Measurements from ENCODE around the gene PCSK5.
"Not testable (repeated sequence)": the region's sequence is repeated elsewhere in the genome, so short reads cannot be mapped to it uniquely, and the experiment has no call there.

The PCSK5 gene

GRCh38 chr9:76067696-76068095 lies 177.2 kb downstream of the PCSK5 start:
- DNase-seq (ENCODE audit: low read depth in 1 of 2, low spot score in 1 of 2) = no peak

- no peak for DNase-seq (ENCODE audit: low read depth in 1 of 2, low spot score in 1 of 2)
Observed at GRCh38 chr9:76077537-76077936, 187.1 kb downstream of the PCSK5 start.

GRCh38 chr9:76081281-76081680 lies 190.8 kb downstream of the PCSK5 start:
- not testable (repeated sequence) for DNase-seq (ENCODE audit: low read depth in 1 of 2, low spot score in 1 of 2)

GRCh38 chr9:76082057-76082456 lies 191.6 kb downstream of the PCSK5 start:
- DNase-seq (ENCODE audit: low read depth in 1 of 2, low spot score in 1 of 2) = no peak

- DNase-seq (ENCODE audit: low read depth in 1 of 2, low spot score in 1 of 2) = no peak
Observed at GRCh38 chr9:76085596-76085995, 195.1 kb downstream of the PCSK5 start.

DNA sequence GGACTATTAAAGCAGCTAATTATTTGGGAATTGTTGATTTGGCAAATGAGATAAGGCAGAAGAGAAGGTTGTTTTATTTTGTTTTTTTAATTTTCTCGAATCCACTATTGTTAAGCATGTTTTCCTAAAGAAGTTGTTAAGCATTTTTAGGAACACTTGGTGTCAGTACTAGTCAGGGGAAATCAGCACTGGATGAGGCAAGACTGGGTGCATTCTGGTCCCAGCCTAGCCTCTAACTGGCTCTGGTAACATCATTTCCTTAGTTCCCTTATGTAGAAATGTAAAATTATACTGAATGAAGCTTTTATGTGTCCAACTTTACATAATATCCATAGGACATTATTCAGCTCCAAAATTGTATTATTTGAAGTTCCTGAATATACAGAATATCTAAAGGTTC lies 196.1 kb downstream of the PCSK5 start:
- no peak for DNase-seq (ENCODE audit: low read depth in 1 of 2, low spot score in 1 of 2)

DNA sequence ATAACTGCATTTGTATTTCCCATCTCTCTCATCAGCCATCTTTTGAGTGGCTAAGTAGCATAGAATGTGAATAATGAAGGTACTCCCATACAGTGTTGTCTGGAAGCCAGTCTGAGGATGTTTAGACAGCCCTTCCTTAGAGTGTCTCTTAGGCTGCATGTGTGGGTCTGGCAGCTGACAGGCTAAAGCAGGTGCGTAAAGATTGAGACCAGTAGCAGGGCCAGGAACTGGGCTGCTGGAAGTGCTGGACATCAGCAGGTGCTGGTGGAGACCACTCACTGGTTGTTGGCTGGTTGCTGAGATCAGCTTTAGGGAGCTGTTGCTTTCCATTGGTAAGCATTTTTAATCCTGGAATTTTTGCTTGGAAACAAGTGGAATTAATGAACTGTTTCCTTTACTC lies 197.5 kb downstream of the PCSK5 start:
- DNase-seq (ENCODE audit: low read depth in 1 of 2, low spot score in 1 of 2) = no peak

DNA sequence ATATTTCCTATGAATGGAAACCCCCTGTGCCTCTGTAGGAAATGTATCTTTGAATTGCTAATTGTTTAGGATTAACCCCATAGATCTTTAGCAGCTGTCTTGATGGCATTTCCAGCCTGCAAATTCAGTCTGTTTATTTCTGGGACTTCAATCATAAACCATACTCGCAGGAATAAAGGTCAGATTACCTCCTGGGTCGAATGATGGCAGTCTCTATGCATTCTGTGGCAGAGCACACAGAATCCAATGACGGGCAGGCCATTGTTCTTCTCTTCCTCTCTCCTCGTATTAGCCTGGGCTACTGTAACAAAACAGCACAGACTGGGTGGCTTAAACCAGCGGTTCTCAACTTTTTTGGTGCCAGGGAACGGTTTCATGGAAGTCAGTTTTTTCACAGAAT lies 199.9 kb downstream of the PCSK5 start:
- DNase-seq (ENCODE audit: low read depth in 1 of 2, low spot score in 1 of 2) = no peak

DNA sequence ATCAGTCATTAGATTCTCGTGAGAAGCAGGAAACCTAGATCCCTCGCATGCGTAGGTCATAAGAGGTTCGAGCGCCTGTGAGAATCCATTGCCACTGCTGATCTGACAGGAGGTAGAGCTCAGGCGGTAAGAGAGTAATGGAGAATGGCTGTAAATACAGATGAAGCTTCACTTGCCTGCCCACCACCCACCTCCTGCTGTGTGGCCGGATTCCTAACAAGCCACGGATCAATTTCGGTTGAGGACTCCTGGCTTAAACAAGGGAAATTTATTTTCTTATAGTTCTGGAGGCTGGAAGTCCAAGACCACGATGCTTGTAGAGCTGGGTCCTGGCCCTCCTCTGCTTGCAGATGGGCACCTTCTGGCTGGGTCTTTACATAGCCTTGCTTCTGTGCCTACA lies 200.4 kb downstream of the PCSK5 start:
- no peak for DNase-seq (ENCODE audit: low read depth in 1 of 2, low spot score in 1 of 2)

GRCh38 chr9:76092572-76092971 lies 202.1 kb downstream of the PCSK5 start:
- no peak for DNase-seq (ENCODE audit: low read depth in 1 of 2, low spot score in 1 of 2)

DNA sequence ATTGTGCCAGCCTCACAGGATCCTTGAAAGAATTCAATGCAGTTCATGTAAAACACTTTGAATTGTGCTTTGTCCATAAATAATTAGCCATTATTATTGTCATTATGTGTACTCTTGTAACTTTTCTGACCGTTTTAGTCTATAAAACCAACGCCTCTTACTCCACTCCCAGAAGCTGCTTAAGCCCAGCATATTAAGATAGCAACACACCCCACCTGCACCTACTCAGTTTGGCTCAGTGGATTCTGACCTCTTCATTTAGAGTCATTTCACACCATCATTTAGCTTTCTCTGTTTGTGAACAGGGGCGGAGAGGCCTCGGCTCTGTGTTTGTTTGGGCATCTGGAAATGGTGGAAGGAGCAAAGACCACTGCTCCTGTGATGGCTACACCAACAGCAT lies 205.1 kb downstream of the PCSK5 start:
- no peak for DNase-seq (ENCODE audit: low read depth in 1 of 2, low spot score in 1 of 2)

GRCh38 chr9:76099516-76099915 lies 209.0 kb downstream of the PCSK5 start:
- DNase-seq (ENCODE audit: low read depth in 1 of 2, low spot score in 1 of 2) = no peak

DNA sequence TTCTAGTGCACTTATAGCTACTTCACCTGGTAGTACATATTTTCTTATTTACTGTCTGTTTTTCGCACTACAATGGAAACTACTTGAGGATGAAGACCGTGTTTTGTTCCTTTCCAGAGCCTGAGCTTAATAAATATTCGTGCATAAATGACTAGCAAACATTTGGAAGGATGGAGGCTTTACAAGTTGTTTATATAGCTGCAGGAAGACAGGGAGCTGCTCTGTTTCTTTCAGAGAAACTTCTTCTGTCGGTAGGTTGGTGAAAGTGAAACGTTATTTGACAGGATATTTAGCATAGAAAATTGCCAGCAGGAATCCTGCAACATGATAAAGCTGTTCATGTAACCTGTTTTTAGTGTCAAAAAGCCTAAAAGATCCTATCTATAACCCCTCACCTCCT lies 210.6 kb downstream of the PCSK5 start:
- DNase-seq (ENCODE audit: low read depth in 1 of 2, low spot score in 1 of 2) = no peak

DNA sequence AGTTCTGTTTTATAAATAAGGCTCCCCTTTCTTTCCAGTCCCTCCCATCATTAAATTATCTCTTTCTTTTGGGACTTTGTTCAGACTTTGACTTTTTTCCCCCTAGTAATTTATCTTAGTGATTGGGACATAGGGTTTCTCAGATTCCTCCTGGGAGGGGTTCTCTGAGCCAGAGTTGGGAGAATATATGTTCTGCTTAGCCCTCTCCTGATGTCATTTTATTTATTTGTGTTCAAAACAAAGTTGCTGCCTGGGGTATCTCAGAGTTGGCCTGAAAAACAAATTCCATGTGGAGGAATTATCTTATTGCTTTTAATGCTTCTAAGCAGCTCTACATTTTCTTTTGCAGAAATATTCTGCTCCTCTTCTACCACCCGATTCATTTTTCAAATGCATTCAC lies 211.0 kb downstream of the PCSK5 start:
- no peak for DNase-seq (ENCODE audit: low read depth in 1 of 2, low spot score in 1 of 2)

- DNase-seq (ENCODE audit: low read depth in 1 of 2, low spot score in 1 of 2) = no peak
Observed at GRCh38 chr9:76101947-76102346, 211.5 kb downstream of the PCSK5 start.

DNA sequence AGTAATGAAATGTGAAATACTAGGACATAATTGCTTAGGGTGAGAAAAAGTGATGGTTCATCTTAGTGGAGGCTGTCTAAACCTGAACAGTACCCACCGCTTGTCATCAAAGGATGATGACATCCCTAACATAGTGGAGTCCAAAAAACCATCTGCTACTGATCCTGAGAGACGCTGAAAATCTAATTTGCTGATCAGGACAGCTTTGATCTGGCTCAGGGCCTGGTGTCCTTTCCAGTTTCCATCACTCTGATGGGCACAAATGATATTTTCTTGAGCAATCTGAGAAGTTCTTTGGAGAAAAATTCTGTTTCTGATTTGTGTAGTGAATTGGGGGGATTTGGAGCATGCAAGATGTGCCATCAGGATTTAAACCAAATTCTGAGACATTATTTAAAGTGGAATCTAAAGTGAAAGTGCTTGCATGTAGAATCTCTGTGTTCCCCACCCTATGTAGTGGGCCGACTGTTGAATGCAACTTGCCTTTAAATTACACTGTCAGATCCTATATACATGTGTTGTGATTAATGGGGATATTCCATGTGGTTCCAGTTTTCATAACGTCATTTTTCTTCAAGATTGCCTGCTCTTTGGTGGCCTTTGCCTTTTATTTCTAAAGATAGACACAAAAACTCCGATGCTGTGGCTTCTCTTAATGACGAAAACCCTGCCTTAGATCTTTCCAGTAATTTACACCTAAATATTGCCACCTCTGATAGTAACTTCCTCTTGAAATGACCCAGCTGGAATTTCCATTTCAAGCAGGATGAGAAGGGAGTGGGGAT lies 213.2 kb downstream of the PCSK5 start:
- DNase-seq (ENCODE audit: low read depth in 1 of 2, low spot score in 1 of 2) = no peak

DNA sequence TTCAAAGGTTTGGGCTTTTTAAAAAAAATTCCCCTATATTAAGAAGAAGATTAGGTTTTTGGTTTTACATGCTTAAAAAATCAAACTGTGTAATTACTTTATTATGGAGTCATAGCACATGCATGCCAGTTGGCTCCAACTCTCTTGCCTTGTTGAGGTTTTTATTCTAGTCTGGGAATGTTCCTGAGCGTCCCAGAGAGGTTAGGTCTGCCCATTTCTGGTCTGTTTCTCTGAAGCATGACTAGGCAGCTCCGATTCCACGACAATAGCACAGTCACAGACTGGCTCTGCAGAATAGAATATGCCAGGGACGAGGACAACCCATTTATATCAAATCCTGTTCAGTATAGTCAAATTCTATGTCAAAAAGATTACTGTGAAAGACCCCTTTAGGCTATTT lies 217.0 kb downstream of the PCSK5 start:
- no peak for DNase-seq (ENCODE audit: low read depth in 1 of 2, low spot score in 1 of 2)

GRCh38 chr9:76109953-76110352 lies 219.5 kb downstream of the PCSK5 start:
- no peak for DNase-seq (ENCODE audit: low read depth in 1 of 2, low spot score in 1 of 2)

DNA sequence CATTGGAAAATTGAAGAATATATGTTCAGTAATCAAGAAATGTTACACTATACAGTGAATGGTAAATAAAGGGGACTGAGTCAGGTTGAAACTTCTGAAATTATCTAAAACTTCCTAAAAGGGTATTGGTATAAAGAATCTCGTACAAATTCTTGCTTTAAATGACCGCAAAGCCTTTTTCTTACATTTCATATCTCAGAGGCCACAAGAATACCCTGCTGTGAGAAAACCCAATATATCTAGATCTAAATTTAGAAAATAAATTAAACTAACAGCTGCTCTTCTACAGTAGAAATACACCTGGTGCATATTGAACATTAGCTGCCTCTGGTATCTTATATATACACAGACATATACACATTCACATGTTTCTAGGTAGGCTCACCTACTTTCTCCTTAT lies 221.7 kb downstream of the PCSK5 start:
- DNase-seq (ENCODE audit: low read depth in 1 of 2, low spot score in 1 of 2) = no peak

DNA sequence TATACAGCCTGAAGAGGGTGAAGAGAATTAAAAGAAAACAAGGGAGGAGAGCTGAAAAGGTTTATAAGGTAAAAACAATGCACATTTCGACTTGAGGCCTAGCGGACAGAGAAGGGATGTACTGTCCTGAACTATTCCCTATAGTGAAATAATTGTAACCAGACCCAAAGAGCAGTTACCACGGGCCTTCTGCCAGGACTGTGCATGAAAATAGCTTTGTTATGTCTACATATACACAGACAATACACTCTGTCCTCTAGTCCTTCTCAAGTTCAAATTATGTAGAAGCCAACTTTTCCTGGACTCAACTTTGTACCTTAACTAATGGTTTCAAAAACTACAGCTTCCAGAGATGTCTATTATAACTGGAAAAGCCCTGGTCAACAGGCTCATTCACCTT lies 223.7 kb downstream of the PCSK5 start:
- DNase-seq (ENCODE audit: low read depth in 1 of 2, low spot score in 1 of 2) = no peak

GRCh38 chr9:76115396-76115795 lies 224.9 kb downstream of the PCSK5 start:
- no peak for DNase-seq (ENCODE audit: low read depth in 1 of 2, low spot score in 1 of 2)

- DNase-seq (ENCODE audit: low read depth in 1 of 2, low spot score in 1 of 2) = no peak
Observed at GRCh38 chr9:76115982-76116646, 225.6 kb downstream of the PCSK5 start.

DNA sequence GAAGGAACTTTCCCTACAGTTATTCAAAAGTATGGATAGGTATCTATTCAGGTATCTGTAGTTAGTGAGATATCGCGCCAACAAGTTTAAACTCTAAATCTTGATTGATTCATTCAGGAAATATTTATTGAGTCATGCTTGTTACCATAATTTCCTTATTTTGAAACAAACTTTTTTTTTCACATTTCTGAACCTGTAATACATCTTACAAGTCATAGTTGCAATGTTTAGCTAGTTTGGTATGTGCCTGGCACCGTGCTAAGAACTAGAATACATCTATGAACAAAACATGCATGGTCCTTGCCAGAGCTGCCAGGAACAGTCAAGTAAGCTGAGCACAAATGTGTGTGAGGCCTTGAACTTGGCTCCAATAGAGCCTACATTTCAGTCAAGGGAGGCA lies 226.4 kb downstream of the PCSK5 start:
- DNase-seq (ENCODE audit: low read depth in 1 of 2, low spot score in 1 of 2) = no peak
